Stimulated activated CD4-positive, alpha-beta T cell treated with anti-CD3 and anti-CD28 coated beads, Interleukin-2, amount 100 ng/mL, for 48 hours (primary cell): ENCODE data around the gene CCNT2.
A peak's percentile ranks its signal among the peaks of the same experiment; 100 is the strongest.
"Not testable (repeated sequence)": the region's sequence is repeated elsewhere in the genome, so short reads cannot be mapped to it uniquely, and the experiment has no call there.

ENCODE experiments used
- DNase-seq, 2 donors: peaks; one replicate each; pipeline ENCODE4 v3.0.0-alpha.2; 2020

Gene CCNT2

GRCh38 chr2:134918526-134919340, at the start of gene CCNT2:
Gene CCNT2, plus strand, starts transcription at chr2:134918822. Its CDS starts 33 bp downstream, at chr2:134918855.
- peak; percentile 99 for DNase-seq

GRCh38 chr2:134869946-134870736, 48.5 kb upstream of the CCNT2 start:
- no peak for DNase-seq

GRCh38 chr2:134873152-134873551, 45.5 kb upstream of the CCNT2 start:
- DNase-seq = no peak

GRCh38 chr2:134875309-134875708, 43.3 kb upstream of the CCNT2 start:
- no peak for DNase-seq

- no peak for DNase-seq
These were observed 35.8 kb upstream of the CCNT2 start for GRCh38 chr2:134882773-134883172.

GRCh38 chr2:134883552-134884293, 34.9 kb upstream of the CCNT2 start:
- DNase-seq = no peak

GRCh38 chr2:134884435-134884834, 34.2 kb upstream of the CCNT2 start:
- DNase-seq = no peak

- no peak for DNase-seq
These were observed 26.2 kb upstream of the CCNT2 start for GRCh38 chr2:134892282-134893035.

GRCh38 chr2:134897932-134898331, 20.7 kb upstream of the CCNT2 start:
- DNase-seq = no peak

- DNase-seq = no peak
These were observed 19.4 kb upstream of the CCNT2 start for GRCh38 chr2:134899204-134899603.

- DNase-seq = no peak
These were observed 18.5 kb upstream of the CCNT2 start for GRCh38 chr2:134900151-134900550.

- not testable (repeated sequence) for DNase-seq
These were observed 14.9 kb upstream of the CCNT2 start for GRCh38 chr2:134903701-134904100.

- no peak for DNase-seq
These were observed 13.5 kb upstream of the CCNT2 start for GRCh38 chr2:134905168-134905567.

- DNase-seq = no peak
These were observed 11.9 kb upstream of the CCNT2 start for GRCh38 chr2:134906726-134907125.

GRCh38 chr2:134907441-134908116, 11.0 kb upstream of the CCNT2 start:
- not testable (repeated sequence) for DNase-seq

GRCh38 chr2:134910763-134911399, 7.7 kb upstream of the CCNT2 start:
- DNase-seq = no peak

GRCh38 chr2:134911400-134911785, 7.2 kb upstream of the CCNT2 start:
- DNase-seq = no peak

- no peak for DNase-seq
These were observed 6.3 kb upstream of the CCNT2 start for GRCh38 chr2:134912361-134912760.

- peak; percentile 3 to 11 for DNase-seq
These were observed 1.2 kb upstream of the CCNT2 start for GRCh38 chr2:134917360-134917865.

GRCh38 chr2:134917888-134918525, 615 bp upstream of the CCNT2 start:
- DNase-seq = peak; percentile 73 to 79
